ENCODE results near the gene MMD.
"Not testable (repeated sequence)": the region's sequence is repeated elsewhere in the genome, so short reads cannot be mapped to it uniquely, and the experiment has no call there.

The MMD gene

DNA sequence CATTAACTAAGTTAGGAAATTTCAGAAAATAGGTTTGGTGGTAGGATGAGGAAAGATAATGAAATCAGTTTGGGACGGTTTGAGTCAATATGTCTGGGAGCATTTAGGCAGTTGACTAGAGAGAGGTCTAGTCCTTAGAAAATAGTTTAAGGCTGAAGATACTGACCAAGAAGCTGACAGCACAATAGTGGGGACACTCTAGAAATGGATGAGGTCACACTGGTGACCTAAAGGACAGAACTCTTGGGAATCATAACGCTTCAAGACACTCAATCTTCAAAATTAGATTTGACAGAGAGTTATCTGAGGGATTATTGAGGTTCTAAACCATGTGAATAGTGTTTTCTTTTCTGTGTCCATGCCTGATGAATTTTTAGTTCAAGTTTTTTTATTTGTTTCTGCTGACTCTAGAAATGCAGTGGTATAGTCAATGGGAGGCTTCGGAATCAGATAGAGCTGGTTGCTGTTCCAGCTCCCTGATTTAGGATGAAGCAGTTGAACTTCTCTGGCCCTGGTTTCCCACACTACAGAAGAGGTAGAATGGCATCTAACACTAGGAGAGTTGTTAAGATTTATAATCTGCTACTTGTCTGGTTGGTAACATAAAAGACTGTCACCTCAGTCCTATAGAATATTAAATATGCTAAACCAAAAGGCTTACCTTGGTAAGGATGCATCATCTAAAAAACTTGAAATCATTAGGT is 29.7 kb downstream of the MMD start:
- no peak for DNase-seq (ENCODE audit: low read depth)

DNA sequence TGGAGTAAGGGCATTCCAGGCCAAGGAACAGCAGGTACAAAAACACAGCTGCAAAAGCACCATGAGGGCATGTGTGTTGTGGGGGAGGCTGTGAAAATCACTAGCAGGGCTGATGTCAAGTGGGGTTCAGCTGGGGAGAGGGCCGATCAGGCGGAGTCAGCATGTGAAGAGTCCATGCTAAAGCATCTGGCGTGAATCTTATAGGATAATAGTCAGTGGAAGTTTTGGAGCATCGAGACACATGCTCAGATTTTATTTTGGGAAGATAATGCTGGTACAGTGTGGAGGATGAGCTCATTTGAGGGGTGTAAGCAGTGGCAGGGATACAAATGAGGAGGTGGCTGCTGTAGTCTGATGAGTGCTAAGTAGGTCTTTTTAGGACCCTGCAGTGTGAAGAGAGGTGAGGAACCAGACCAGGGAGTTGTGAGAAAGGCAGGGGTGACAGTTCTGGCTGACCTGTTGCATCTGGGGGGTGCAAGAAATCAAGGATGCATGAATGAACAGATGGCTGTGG is 30.3 kb downstream of the MMD start:
- DNase-seq (ENCODE audit: low read depth) = no peak

DNA sequence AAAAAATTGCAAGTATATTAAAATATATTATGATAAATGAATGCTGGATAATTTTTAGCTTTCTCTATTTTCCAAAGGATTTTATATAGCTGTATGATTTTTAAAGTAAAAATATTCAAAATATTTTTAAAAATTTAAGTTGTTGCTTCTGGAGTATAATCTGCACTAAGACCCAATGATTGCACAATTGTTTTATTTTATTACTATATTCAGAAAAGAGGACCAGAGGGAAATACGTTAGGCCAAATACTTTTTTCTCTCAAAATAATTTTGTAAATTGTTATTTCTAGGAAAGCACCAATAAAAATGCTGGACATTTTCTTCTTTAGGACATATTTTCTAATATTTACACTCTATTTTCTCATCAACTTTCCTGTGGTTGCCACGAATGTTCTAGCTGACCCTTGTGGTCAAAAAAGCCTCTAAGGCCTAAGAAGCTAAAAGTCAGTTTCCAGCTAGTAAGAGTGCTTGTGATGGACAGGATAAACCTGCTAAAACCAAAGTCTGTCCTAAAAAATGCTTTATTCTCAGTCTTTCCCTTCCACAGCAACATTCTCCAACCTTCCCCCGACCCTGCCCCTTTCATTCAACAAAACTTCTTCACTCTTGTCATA is 31.2 kb downstream of the MMD start:
- no peak for DNase-seq (ENCODE audit: low read depth)

DNA sequence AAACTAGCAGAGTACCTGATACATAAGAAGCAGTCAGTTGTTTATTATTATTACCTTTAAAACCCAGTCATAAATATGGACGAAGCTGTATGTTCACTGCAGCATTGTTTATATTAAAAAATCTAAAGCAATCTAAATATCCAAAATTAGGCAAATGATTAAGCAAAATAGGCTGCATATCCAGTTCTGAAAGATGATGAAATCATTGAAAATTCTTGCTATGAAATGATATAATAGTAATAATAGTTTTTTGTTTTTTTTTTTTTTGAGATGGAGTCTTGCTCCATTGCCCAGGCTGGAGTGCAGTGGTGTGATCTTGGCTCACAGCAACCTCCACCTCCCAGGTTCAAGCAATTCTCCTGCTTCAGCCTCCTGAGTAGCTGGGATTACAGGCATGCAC is 31.9 kb downstream of the MMD start:
- not testable (repeated sequence) for DNase-seq (ENCODE audit: low read depth)

DNA sequence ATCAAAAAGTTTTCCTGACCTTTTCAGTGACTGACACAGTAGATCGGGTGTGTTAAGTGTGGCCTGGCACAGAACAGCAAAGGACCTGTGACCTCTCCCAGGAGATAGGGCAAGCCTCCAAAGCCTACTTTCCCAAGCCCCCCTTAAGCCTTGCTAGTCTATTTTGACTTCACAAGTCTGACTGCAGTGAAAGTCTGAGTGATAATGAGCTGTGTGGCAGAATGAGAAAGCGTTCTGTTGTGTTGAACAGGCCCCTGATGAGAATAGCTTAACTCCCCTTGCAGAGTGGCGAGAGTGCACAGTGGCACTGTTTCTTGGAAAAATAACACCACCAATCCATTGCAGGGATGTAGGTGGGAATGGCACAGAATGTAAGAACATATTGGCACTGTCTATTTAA is 32.8 kb downstream of the MMD start:
- no peak for DNase-seq (ENCODE audit: low read depth)

DNA sequence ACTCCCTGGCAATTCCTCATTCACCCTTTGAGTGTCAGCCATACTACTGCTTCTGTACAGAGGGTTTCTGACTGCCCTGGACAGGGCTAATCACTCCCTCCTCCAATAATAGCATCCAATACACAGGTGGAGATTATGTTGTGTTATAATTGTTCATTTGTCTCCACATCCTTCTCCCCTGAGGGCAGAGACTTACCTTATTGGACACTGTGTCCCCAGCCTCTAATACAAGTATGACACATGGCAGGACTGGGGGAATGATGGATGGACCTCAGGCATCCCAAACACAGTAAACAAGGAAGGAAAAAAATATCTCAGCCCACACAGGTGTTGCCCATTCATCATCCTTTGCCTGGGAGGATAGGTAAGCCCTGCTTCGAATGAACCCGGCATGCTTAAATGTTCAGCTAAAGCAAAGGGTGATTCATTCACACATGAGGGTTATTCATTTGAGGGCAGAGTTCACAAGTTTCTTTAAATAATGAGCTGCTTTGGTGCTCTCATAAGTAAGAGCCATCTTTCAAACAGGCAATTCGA is 34.8 kb downstream of the MMD start:
- DNase-seq (ENCODE audit: low read depth) = no peak

DNA sequence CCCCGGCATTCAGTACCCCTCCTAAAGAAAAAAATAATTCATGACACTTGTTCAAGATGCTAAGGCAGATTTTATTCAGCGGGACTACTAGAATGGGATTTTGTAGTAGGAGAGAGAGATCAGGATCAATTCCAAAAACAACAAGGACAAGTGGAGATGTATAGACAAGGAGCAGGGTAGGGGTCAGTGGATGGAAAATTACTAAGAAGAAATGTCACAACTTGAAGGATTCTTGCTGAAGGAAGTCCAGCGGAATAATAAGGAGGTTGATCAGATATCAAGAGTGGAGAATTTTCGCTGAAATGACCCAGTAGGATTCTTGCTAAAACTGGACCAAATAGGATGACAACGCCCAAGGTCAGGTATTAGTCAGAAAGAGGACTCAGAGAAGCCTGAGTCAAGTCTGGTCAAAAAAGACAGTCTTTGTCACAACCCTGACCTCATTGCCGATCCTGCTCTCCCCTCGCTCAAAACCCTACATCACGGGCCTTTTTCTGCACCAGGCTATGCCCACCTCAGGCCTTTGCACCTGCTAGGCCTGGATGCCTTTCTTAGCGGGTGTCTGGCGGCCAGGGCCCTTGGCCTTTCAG is 36.9 kb downstream of the MMD start:
- DNase-seq (ENCODE audit: low read depth) = no peak

DNA sequence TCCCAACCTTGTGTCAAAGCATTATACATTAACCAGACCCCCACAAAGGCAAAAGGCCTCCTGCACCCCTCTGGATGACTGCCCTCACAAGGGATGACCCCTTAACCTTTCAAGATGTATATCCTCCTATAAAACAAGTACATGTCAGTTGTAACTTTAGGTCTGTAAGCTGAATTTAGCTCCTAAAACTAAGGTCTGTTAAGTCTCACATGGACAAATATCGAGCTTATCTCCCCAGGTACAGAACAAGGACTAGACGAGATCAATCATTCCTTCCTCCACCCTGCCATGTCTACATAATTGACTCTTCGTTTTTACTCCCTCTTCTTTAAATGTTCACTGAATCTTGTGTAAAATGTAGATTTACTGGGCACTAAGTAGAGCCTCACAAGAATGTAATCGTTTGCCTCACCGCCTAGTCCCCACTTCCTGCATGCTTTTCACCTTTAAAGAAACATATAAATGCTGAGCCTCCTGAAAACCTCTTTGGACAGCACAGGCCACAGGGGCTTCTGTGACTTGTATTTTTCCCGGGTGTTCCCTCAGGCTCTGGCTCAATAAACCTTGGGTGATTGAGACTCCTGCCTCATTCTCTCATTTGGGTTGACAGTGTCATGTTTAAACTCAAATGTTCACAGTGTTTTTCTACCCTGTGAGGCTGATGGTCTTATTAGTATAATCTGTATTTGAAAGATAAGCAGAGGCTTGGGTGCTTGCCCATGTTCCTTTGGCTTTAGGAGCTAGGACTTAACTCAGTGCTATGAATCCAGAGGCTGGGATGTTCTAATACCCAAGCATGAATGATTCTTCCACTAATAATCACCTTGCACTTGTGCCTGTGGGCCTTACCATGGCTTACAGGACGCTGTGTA is 37.6 kb downstream of the MMD start:
- no peak for DNase-seq (ENCODE audit: low read depth)

DNA sequence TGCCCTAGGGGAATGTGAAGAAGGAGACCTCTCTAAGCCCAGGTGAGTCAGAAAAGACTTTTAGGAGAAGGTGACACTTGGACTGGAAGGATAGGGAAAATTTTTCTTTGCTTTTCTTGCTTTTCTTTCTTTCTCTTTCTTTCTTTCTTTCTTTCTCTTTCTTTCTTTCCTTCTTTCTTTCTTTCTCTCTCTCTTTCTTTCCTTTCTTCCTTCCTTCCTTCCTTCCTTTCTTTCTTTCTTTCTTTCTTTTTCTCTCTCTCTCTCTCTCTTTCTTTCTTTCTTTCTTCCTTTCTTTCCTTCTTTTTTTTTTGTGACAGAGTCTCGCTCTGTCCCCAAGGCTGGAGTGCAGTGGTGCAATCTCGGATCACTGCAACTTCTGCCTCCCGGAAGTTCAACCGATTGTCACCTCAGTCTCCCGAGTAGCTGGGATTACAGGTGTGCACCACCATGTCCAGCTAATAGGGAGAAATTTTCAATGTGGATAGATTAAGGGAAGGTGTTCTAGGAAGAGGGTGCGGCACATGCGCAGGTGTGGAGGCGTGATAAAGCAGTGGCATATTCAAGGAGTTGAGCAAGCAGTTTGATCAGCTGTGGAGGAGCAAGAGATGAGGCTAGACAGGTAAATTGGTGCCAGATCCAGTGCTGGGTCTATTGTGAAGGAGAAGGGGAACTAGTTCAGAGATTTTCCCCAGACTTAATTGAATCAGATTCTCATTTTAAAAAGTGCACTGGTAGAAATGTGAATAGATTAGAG is 40.4 kb downstream of the MMD start:
- no peak for DNase-seq (ENCODE audit: low read depth)

DNA sequence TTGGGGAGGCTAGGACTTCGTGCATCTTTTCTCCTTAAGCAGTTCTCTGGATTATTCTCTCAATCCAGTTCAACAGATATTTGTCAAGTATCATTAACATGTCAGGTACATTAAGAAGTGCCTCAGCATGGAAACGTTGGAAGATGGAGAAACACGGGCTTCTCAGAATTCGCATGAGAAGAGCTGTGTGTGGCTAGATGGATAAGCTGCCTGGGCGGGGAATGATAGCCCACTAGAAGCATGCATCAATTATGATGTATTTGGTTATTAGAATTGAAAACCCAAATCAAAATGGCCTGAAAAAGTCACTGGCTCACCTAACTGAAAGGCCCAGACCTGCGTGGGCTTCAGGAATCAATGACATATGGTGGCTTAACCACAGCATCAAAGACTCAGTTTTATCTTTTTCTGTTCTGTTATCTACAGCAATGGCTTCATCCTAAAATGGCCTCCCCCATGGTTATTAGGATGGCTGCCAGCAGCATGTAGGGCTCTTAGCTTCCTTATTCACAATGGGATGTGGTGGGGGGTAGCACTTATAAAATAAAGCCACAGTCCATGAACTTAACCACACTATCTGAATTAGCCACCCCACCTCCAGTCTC is 43.9 kb downstream of the MMD start:
- no peak for DNase-seq (ENCODE audit: low read depth)

DNA sequence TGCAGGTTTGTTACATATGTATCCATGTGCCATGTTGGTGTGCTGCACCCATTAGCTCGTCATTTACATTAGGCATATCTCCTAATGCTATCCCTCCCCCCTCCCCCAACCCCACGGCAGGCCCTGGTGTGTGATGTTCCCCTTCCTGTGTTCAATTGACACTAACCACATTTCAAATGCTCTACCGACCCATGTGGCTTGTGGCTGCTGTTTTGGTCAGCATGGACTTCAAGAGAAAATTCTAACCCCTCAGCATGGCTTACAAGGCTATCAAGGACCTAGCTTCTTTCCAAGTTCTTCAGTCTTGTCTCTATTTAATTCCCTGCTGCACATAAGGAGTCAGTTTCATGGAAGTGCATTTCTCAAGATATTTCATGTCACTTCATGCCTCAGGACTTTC is 52.9 kb downstream of the MMD start:
- DNase-seq (ENCODE audit: low read depth) = no peak

DNA sequence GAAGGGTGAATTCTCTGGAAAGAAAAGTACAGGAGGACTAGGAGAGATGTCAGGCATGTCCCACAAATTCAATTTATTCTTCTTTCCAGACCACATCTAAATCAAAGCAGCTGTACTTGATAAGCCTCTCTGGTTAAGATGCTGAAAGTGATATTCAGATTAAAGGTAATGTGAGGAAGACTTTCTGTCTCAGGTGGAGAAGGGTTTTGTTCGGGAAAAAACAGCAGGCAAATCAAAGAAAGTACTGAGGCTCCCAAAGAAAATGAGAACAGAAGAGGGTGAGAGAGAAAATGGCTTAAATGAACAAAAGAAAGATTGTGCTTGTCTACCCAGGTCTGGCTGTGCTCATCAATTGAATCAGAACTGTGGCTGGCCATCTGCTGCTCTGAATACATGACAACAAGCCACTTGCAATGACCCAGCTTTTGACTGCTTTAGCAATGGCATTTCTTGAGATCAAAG is 55.6 kb downstream of the MMD start:
- no peak for DNase-seq (ENCODE audit: low read depth)

DNA sequence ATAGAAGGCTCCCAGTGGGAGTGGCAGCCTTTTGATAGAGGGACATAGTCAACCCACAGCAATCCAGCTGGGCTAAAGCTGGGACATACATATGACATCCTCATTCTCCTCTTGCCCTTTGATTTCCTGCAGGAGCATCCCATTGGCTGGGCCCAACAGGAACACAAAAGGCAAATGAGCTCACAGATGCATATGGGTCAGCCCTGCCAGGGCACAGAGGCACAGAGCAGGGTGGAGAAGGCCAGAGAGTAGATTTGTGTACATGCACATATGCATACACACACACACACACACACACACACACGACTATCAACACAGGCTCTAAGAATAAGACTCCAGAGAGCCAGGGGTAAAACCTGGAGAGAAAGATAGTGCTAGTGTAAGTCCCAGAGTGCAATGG is 58.6 kb downstream of the MMD start:
- no peak for DNase-seq (ENCODE audit: low read depth)

DNA sequence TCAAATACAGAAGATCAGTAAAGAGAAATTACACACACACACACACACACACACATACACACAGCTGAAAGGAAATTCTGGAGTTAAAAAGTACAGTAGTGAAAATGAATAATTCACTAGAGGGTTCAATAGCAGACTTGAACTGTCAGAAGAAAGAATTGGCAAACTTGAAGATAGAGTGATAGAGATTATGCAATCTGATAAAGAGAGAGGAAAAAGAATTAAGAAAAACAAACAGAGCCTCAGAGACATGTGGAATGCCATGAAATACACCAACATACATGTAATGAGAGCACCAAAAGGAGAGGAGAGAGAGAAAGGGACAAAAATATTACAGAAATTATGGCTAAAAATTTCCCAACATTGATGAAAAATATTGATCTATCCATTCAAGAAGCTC is 60.7 kb downstream of the MMD start:
- DNase-seq (ENCODE audit: low read depth) = no peak

DNA sequence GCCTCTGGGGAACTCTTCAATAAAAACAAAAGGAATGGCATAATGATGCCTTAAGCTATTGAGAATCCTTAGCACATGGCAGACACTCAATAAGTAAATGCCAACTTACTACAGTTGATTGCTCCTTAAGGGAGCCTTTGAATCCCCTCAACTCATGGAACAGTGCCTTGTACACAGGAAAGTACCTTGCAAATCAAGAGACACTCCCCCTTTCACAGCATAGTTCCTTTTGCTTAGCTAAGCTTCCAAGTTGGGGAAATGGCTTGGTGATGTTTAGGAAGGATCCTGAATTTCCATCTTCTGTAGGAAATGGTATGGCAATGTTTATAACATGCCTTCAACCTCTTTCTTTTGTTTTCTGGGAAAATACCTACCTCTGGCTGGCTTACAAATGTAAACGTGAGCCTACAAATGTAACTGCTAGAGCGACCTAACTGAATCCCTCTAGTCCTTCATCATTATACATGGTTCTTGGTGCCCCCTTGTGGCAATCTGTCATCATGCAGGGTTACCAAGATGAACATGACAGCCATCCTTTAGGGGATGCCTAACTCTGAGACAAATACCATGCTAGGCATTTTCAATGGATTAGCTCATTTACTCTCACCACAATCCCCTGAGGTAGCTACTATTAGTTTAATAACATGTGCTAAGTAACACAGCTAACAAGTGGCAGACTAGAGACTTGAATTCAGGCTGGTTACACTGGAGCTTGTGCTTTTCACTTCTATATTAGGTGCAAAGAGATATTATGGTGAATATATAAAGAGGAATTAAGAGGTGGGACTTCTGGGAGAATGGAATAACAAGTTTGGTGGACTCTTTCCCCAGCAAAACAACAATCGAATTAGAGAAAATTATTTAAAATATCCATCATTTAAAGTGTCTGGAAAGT is 65.0 kb downstream of the MMD start:
- no peak for DNase-seq (ENCODE audit: low read depth)

DNA sequence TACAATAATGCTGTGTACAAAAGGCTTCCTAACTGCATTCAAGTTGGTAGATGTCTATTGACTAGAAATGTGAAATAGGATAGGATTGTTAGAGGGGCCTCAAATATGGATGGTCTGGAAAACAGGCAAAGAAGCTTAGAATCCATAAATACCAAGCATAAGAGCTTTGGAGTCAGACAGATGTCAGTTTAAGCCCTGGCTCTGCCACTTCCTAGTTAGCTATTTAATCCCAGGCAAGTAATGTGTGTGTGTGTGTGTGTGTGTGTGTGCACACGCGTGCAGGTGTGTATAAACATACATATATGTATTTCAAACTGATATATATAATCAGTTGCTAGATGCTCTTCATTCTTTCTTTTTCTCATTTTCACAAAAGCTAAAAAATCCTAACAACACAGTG is 66.7 kb downstream of the MMD start:
- no peak for DNase-seq (ENCODE audit: low read depth)

DNA sequence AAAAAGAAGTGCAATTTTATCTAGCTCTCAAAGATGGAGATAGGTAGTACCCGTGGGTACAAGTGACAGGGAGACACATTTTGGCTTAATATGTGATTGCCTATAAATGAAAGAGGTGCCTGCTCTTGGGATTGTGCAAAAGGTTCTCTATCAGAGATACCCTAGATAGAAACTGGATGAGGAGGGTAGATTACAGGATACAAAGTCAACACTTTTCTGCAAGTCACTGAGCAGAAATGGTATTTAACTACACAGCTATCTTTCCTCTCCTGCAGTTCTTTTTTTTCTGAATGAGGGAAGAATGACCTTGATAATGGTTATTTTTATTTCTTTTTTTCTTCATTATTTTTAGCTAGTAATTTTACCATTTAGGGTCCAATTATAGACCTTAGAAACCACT is 67.6 kb downstream of the MMD start:
- no peak for DNase-seq (ENCODE audit: low read depth)

DNA sequence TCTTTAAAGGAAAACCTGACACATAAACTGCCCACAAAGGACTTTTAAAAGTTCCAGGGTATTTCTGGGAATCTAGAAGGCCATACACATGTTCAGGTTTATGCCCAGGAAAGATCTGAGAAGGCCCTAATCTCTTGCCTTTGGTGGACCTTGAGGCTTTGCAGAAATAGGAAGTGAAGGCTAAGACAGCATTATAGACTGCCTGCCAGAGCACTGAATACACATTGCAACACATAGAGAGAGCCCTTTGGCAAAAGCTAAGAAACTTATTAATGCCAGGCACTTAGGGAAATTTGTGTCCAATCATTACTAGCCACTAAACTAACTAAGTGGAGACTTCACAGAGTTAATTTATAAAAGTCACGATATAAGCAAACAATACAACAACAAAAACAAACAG is 70.4 kb downstream of the MMD start:
- DNase-seq (ENCODE audit: low read depth) = no peak

DNA sequence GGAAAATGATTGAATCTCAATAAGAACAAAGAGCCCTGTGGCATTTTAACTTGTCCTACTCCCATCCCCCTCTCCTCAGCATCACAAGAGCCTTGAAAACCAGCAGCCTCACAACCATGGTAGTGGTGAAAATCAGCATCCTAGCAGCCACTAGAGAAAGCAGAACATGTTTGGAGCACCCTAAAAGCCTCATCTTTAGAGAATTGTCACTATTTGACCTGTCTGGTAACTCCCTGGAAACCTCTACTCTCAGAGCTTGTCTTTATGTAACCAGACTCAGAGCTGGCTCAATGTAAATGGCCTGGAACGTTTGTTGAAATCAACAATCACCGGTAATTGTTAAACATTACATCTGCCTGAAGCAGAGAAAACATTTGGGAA is 70.8 kb downstream of the MMD start:
- no peak for DNase-seq (ENCODE audit: low read depth)

DNA sequence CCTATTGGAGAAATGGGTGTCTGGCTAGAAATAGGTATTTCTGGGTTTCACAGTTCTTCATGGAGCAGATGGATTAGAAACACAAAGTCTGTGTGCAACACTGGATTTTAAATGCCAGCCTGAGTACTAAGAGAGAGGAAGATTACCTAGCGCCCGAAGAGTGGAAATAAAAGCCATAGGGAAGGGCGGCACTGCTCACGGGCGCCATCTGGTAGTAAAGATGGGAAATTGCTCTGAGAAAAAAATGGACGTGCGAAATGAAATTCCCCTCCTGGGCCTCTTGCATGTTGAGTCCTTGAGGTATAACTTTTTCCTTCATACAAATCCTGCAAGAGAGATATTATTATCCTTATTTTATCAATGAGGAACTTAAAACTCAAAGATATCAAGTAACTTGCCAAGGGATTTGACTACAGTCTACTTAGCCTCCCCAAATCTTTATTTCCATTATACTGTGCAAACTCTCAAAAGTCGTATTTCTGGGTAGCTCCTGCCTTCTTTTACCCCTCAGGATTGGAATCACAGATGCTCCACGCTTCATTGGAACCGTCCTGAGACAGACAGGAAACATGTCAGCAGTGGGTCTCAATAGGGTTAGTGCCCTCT is 72.8 kb downstream of the MMD start:
- DNase-seq (ENCODE audit: low read depth) = no peak

Data from GM04503 (cell line).